Activated CD4-positive, alpha-beta T cell treated with anti-CD3 and anti-CD28 coated beads, Interleukin-2, amount 10 ng/mL, durations not matched to agents 24 days and 14 days (primary cell): Measurements from ENCODE around the gene HERC6. TPM values are rescaled to one million over a fixed set of nuclear protein-coding genes. Genes with fewer than 3 reads are reported as not detected.
A peak's percentile ranks its signal among the peaks of the same experiment; 100 is the strongest.
"Not testable (repeated sequence)": the region's sequence is repeated elsewhere in the genome, so short reads cannot be mapped to it uniquely, and the experiment has no call there.

Source experiments
- DNase-seq: peaks from one replicate; pipeline ENCODE4 v3.0.0; 2022
- H3K27ac Mint-ChIP-seq: one replicate; pipeline ENCODE4 v1.8.0; 2022; ENCODE audit warnings: mild to moderate bottlenecking, mixed read lengths
- H3K27me3 Mint-ChIP-seq: one replicate; pipeline ENCODE4 v1.8.0; 2022; ENCODE audit warnings: mixed read lengths
- H3K36me3 Mint-ChIP-seq: one replicate; pipeline ENCODE4 v1.8.0; 2022; ENCODE audit warnings: low read depth, mild to moderate bottlenecking, mixed read lengths
- H3K4me1 Mint-ChIP-seq: one replicate; pipeline ENCODE4 v1.8.0; 2021; ENCODE audit warnings: mixed read lengths
- H3K4me3 Mint-ChIP-seq: one replicate; pipeline ENCODE4 v1.8.0; 2022; ENCODE audit warnings: mild to moderate bottlenecking, moderate library complexity, mixed read lengths
- H3K9me3 Mint-ChIP-seq: one replicate; pipeline ENCODE4 v1.8.0; 2021; ENCODE audit warnings: mixed read lengths
- intact Hi-C: fragments of 100-400 bp; cut with micrococcal nuclease; formaldehyde crosslinking; loops from one replicate; pipeline ENCODE4 v1.15.1; 2023
- total RNA-seq: library from RNA; stranded (reverse); gene quantifications from 2 replicates; pipeline ENCODE4 v1.2.3, GENCODE V29; 2022

The HERC6 gene
- total RNA-seq: 5.3 and 6.4 TPM in 2 replicates

DNA sequence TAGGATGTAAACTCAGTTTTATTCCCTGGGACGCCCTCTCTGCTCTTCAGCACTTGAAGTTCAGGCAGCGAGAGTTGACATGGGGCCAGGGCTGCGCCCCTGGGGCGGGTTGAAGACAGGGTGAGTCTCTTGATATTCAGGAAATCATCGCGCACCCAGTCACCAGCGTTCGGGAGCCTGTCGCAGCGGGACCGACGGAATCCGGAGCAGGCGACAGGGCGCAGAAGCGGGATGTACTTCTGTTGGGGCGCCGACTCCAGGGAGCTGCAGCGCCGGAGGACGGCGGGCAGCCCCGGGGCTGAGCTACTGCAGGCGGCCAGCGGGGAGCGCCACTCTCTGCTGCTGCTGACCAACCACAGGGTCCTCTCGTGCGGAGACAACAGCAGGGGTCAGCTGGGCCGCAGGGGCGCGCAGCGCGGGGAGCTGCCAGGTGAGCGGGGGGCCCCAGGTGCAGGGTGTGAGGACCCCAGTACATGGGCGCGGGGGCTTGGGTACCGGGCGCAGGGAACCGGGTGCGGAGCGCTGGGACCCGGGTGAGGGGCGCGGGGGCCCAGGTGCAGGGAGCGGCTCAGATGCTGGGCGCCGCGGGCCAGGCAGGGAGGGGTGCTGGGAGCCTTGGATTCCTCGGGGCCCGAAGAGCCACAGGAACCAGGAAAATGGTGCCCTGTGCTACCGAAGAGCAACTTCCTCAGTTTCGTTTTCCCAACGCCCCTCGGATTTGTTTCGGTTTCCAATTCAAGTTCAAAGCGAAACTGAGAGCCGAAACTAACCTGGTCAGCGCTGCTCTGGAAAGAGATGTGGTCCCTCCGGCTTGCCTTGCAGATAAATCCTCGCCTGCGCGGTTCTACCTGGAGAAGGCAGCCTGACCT, at the start of gene HERC6:
HERC6 (plus strand) TSS at position 162 of the 869 bp plus-strand sequence; CDS start at position 232, 70 bp downstream.
- peak; percentile 95 for DNase-seq
- H3K36me3 Mint-ChIP-seq: peaks cover 25% of the 10 kb centered on the region
- H3K4me1 Mint-ChIP-seq: peaks cover 43% of the 10 kb centered on the region
- no peaks in the 10 kb centered on the region for H3K27me3 Mint-ChIP-seq
- peak within 1 kb of the TSS; percentile 83 for H3K27ac Mint-ChIP-seq
- peaks cover 4% of the 10 kb centered on the region for H3K9me3 Mint-ChIP-seq
- H3K4me3 Mint-ChIP-seq: peak within 1 kb of the TSS; percentile 86
- intact Hi-C loops: loop anchor here (5.0 kb wide), 1 partner anchor 57 kb away; no protein-coding TSS in a partner anchor

DNA sequence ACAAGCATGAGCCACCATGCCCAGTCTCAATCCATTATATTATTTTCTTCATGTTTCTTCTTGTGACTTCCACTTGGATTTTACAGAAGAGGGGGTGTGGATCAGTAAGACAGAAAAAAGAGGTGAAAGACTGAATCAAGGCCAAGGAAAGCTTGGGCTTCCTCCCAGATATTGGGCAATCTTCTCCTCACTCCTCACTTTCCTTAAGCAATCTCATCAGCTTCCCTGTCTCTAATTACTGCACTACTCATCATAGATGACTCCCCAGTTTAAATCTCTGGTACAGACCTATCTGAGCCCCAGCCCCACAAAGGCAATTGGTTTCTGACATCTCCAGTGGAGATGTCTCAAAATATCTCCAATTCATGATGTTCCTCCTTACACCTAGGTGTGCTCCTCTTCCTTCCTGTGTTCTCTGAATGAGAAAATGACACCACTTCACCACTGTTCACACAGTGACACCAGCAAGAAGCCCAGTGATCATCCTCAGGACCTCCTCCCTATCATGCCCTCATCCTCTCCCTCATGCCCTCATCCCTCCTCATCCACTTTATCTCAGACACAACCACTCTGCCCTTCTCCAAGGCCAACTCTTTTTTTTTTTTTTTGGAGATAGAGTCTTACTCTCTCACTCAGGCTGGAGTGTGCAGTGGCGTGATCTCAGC, 44.8 kb upstream of the HERC6 start:
- DNase-seq: no peak
- peaks cover 7% of the 10 kb centered on the region for H3K27me3 Mint-ChIP-seq
- peaks cover 15% of the 10 kb centered on the region for H3K4me1 Mint-ChIP-seq
- H3K27ac Mint-ChIP-seq: no peak overlapping the region
- intact Hi-C loops: no loop called here
- no peak overlapping the region for H3K4me3 Mint-ChIP-seq
- H3K36me3 Mint-ChIP-seq: no peaks in the 10 kb centered on the region
- peaks cover 16% of the 10 kb centered on the region for H3K9me3 Mint-ChIP-seq

DNA sequence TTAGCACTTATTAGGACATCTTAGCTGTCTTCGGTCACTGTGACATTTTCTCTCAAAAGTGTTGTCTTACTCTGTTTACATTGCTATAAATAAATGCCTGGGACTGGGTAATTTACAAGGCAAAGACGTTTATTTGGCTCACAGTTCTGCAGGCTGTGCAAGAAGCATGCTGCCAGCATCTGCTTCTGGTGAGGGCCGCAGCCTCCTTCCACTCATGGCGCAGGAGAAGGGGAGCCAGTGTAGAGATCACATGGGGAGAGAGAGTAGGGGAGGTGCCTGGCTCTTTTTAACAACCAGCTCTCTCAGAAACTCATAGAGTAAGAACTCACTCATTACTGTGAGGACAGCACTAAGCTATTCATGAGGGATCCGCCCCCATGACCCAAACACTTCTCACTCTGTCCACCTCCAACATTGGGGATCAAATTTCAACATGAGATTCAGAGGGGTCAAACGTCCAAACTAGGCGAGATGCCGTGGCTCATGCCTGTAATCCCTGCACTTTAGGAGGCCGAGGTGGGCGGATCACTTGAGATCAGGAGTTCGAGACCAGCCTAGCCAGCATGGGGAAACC, 43.5 kb upstream of the HERC6 start:
- Mint-ChIP-seq H3K9me3 (peaks cover 16% of the 10 kb centered on the region), H3K36me3 (no peaks in the 10 kb centered on the region), H3K27me3 (peaks cover 7% of the 10 kb centered on the region), H3K4me1 (peaks cover 15% of the 10 kb centered on the region), H3K4me3 (no peak overlapping the region), H3K27ac (no peak overlapping the region)
- intact Hi-C loops: no loop called here
- DNase-seq: no peak

DNA sequence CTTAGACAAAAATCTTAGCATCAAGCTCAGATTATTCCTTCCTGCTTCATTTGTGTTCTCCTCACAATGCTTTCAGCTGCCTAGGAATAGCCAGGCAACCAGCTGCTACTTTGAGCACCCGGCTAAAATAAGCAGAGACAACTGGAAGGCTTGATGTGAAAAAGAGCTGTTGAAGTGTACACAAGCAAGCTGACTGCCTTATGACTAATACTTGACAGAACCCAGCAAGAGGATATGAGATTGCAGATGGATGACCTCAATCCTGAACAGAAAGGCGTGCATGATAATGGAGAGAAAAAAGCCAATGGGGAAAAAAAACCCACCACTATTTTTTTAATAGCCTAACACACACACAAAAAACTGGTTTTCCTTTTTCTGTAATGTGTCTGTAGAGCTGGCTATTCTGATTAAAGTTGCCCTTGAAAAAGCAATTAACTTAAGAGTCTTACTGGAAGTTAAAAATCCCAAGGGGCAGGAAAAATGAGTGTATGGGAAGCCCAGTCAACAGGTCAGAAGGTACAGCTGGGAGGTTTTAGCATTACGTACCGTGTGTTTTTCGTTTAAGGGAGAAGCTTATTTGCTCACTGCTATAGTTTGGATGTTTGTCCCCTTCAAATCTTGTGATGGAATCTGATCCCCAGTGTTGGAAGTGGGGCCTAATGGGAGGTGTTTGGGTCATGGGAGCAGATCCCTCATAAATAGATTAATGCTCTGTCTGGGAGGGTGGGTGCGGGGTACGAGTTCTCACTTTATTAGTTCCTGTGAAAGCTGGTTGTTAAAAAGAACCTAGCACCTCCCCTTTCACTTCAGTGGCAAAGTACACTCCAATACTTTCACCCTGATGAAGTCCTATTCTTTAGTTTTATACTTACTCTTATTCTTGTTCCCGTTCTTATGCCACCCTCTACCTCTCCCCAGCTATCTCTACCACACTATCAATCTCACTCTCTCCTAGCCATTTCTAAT, 37.1 kb upstream of the HERC6 start:
- Mint-ChIP-seq H3K4me1 (no peaks in the 10 kb centered on the region), H3K27me3 (no peaks in the 10 kb centered on the region), H3K9me3 (peaks cover 5% of the 10 kb centered on the region), H3K27ac (no peak overlapping the region), H3K36me3 (no peaks in the 10 kb centered on the region), H3K4me3 (no peak overlapping the region)
- no peak for DNase-seq
- intact Hi-C loops: no loop called here

DNA sequence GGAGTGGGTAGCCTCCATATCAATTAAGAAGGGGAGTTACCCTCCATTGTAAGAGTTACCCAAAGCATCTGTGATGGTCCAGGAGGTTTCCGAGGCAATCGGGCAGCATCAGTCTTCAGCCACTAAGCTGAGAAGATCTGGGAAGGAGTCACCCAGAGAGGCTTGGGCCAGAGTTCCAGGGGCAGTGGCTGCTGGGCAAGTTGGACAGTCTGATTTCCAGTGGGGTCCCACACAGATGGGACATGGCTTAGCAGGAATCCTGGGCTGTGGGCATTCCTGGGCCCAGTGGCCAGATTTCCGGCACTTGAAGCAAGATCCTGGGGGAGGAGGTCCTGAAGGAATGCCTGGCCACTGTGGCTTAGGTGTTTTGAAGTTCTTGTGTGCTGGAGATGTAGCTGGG, 31.8 kb upstream of the HERC6 start:
- H3K27ac Mint-ChIP-seq, H3K9me3 Mint-ChIP-seq, DNase-seq, H3K4me3 Mint-ChIP-seq, H3K27me3 Mint-ChIP-seq, intact Hi-C loops, H3K36me3 Mint-ChIP-seq, H3K4me1 Mint-ChIP-seq: not testable (repeated sequence)

DNA sequence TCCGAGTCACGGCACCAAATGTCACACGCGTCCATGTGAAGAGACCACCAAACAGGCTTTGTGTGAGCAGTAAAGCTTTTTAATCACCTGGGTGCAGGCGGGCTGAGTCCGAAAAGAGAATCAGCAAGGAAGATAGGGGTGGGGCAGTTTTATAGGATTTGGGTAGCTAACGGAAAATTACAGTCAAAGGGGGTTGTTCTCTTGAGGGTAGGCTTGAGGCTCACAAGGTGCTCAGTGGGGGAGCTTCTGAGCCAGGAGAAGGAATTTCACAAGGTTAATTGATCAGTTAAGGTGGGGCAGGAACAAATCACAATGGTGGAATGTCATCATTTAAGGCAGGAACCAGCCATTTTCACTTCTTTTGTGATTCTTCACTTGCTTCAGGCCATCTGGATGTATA, 29.9 kb upstream of the HERC6 start:
- DNase-seq, H3K27ac Mint-ChIP-seq, H3K9me3 Mint-ChIP-seq, intact Hi-C loops, H3K4me1 Mint-ChIP-seq, H3K36me3 Mint-ChIP-seq, H3K4me3 Mint-ChIP-seq, H3K27me3 Mint-ChIP-seq: not testable (repeated sequence)

DNA sequence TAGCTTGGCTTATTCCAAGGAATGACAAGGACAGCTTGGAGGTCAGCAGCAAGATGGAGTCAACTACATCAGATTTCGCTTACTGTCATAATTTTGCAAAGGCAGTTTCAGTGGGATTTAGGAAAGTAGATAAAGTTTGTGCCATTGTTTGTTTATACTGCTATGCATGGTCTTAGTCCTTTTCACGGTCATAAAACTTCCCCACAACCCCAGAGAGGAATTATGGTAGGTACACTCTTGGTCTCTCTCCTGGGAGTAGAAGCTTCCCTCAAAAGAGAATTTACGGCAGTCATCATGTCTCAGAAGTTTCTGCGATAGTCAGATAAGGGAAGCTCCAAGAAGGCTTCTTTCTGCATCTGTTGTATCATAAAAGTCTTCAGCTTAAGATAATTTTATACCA, 27.9 kb upstream of the HERC6 start:
- DNase-seq: no peak
- H3K4me3 Mint-ChIP-seq: no peak overlapping the region
- H3K27ac Mint-ChIP-seq: no peak overlapping the region
- peaks cover 5% of the 10 kb centered on the region for H3K9me3 Mint-ChIP-seq
- no peaks in the 10 kb centered on the region for H3K4me1 Mint-ChIP-seq
- intact Hi-C loops: no loop called here
- peaks cover 2% of the 10 kb centered on the region for H3K27me3 Mint-ChIP-seq
- peaks cover 2% of the 10 kb centered on the region for H3K36me3 Mint-ChIP-seq

DNA sequence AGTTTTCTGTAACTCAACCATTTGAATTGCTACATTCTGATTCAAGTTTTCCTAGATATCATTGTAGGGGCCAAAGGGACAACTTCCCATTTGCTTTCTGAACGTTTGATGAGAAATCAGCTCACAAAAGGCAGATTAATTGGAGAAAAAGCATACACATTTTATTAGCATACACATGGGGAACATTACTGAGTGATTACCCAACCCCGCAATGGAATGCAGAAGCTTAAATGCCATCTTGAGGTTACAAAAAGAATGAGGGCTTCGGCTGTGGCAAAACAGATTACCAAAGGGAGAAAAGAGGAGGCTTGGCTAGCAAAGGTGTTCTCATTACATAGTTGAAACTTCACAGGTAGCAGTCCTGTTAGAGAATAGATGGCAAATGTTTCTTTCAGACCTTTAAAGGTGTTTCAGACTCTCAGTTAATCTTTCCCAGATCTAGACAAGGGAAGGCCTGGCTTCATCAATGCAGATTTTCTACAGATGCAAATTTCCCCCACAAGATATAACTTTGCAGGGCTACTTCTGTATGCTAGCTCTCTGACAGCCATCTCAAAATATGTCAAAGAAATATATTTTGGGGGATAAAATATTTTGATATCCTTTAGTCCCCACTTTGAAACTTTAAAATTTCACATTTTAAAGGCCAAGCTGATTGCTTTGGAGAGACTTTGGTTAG, 26.5 kb upstream of the HERC6 start:
- no peak for DNase-seq
- intact Hi-C loops: no loop called here
- Mint-ChIP-seq H3K4me1 (no peaks in the 10 kb centered on the region), H3K36me3 (peaks cover 2% of the 10 kb centered on the region), H3K4me3 (no peak overlapping the region), H3K9me3 (peaks cover 5% of the 10 kb centered on the region), H3K27me3 (peaks cover 2% of the 10 kb centered on the region), H3K27ac (no peak overlapping the region)

DNA sequence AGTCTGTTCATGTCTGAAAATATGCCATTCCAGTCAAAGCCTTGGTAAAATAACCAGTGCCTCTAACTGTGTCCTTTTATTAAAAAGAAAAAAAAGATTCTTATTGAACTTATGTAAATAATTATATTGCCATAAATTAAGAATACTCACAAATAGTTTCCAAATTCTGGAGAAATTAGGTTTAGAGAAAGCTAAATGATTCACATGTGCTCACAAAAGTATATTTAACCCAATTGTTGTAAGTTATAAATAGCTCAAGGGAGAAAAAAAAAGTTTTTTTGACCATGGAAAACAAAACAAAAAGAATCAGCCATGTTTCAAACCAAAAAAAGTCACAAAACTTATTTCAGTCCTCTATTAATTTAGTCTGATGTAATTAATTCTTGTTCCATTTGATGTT, 25.3 kb upstream of the HERC6 start:
- no peak overlapping the region for H3K4me3 Mint-ChIP-seq
- no peaks in the 10 kb centered on the region for H3K4me1 Mint-ChIP-seq
- peaks cover 2% of the 10 kb centered on the region for H3K27me3 Mint-ChIP-seq
- no peak overlapping the region for H3K27ac Mint-ChIP-seq
- H3K9me3 Mint-ChIP-seq: peaks cover 5% of the 10 kb centered on the region
- intact Hi-C loops: no loop called here
- H3K36me3 Mint-ChIP-seq: peaks cover 2% of the 10 kb centered on the region
- DNase-seq: no peak

DNA sequence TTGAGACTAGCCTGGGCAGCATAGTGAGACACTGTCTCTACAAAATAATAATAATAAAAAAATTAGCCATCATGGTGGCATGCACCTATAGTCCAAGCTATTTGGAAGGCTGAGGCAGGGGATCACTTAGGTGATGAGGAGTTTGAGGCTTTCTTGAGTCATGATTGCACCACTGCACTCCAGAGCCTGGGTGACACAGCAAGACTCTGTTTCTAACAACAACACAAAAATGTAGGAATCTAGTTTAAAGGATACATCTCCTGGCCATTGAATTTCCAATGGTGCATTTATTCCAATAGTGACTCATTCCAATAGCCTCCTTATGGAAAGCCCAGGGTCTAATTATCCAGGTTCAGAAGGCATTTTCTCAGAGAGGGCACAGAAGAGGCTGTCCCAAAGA, 21.9 kb upstream of the HERC6 start:
- DNase-seq: no peak
- H3K27ac Mint-ChIP-seq: no peak overlapping the region
- intact Hi-C loops: no loop called here
- peaks cover 21% of the 10 kb centered on the region for H3K9me3 Mint-ChIP-seq
- H3K4me3 Mint-ChIP-seq: no peak overlapping the region
- H3K36me3 Mint-ChIP-seq: peaks cover 2% of the 10 kb centered on the region
- no peaks in the 10 kb centered on the region for H3K4me1 Mint-ChIP-seq
- no peaks in the 10 kb centered on the region for H3K27me3 Mint-ChIP-seq

DNA sequence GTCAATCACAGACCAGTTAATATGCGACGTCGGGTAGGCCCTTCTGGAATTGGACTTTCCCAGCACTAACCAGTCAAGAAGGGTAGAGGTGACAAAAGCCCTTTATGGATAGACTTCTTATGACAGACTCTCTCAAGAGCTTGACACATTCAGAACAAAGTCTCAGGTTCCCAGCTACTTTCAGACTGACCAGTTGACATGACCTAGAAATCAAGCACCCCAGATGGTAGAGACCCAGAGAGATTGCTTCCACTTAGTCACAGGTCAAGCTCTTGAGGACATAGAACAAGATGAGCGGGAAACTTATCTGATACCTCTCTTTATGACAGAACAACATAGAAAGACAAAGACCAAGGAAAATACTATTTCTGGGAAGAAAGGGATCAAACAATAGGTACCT, 21.4 kb upstream of the HERC6 start:
- intact Hi-C loops: no loop called here
- no peak overlapping the region for H3K27ac Mint-ChIP-seq

DNA sequence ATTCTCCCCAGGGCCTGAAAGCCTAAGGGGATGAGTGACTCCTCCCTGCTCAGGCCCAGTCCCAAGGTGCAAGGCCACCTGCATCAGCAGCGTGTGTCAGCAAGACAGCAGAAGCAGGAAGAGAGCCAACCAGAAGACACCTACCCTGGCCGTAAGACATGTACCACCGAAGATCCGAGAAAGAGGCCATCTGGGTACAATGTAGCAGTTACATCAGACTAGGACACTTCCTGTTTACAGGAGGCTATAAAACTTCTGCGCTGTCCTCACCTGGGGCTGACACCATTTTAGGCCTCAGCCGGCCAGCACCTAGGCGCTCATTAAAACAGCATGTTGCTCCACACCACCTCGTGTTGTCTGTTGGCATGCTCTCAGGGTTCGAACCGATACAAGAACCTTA, 19.1 kb upstream of the HERC6 start:
- H3K4me1 Mint-ChIP-seq: no peaks in the 10 kb centered on the region
- H3K27me3 Mint-ChIP-seq: no peaks in the 10 kb centered on the region
- no peaks in the 10 kb centered on the region for H3K36me3 Mint-ChIP-seq
- H3K9me3 Mint-ChIP-seq: peaks cover 20% of the 10 kb centered on the region
- H3K4me3 Mint-ChIP-seq: no peak overlapping the region
- H3K27ac Mint-ChIP-seq: no peak overlapping the region
- intact Hi-C loops: no loop called here
- no peak for DNase-seq

More for the DNA sequence above, 21.4 kb upstream of the HERC6 start:
- no peak overlapping the region for H3K4me3 Mint-ChIP-seq
- no peaks in the 10 kb centered on the region for H3K27me3 Mint-ChIP-seq
- peaks cover 20% of the 10 kb centered on the region for H3K9me3 Mint-ChIP-seq
- no peak for DNase-seq
- H3K4me1 Mint-ChIP-seq: no peaks in the 10 kb centered on the region
- no peaks in the 10 kb centered on the region for H3K36me3 Mint-ChIP-seq

DNA sequence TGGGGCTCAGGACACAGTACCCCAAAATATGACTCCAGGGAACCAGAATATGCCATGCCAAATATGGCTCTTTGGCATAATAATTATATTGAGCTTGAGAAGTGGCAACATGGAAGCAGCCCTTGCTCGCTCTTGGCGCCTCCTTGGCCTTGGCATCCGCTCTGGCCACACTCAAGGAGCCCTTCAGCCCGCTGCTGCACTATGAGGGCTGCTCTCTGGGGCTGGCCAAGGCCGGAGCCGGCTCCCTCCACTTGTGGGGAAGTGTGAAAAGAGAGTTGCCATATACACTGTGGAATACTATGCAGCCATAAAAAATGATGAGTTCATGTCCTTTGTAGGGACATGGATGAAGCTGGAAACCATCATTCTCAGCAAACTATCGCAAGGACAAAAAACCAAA, 18.4 kb upstream of the HERC6 start:
- no peak overlapping the region for H3K4me3 Mint-ChIP-seq

More for the DNA sequence above, 18.4 kb upstream of the HERC6 start:
- Mint-ChIP-seq H3K27ac (no peak overlapping the region), H3K4me1 (no peaks in the 10 kb centered on the region), H3K27me3 (no peaks in the 10 kb centered on the region), H3K9me3 (peaks cover 20% of the 10 kb centered on the region), H3K36me3 (no peaks in the 10 kb centered on the region)
- DNase-seq: no peak
- intact Hi-C loops: no loop called here
